ENCODE results near the gene RNF39.
"Not testable (repeated sequence)": the region's sequence is repeated elsewhere in the genome, so short reads cannot be mapped to it uniquely, and the experiment has no call there.

RNF39 gene

DNA sequence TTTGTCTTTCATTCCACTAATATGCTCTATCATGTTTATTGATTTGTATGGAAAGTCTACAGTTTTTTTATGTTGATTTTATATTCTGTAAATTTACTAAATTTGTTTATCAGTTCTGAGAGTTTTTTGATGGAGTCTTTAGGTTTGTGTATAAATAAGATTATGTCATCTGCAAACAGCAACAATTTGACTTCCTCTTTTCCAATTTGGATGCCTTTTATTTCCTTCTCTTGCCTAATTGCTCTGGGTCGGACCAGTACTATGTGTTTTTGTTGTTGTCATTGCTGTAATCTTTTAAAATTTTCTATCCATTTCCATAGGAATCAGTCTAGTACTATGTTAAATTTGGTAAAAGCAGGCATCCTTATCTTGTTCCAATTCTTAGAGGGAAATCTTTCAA lies 46.0 kb downstream of the RNF39 start:
- TF ChIP-seq, protein P1, sequence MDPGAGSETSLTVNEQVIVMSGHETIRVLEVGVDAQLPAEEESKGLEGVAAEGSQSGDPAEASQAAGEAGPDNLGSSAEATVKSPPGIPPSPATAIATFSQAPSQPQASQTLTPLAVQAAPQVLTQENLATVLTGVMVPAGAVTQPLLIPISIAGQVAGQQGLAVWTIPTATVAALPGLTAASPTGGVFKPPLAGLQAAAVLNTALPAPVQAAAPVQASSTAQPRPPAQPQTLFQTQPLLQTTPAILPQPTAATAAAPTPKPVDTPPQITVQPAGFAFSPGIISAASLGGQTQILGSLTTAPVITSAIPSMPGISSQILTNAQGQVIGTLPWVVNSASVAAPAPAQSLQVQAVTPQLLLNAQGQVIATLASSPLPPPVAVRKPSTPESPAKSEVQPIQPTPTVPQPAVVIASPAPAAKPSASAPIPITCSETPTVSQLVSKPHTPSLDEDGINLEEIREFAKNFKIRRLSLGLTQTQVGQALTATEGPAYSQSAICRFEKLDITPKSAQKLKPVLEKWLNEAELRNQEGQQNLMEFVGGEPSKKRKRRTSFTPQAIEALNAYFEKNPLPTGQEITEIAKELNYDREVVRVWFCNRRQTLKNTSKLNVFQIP (CRISPR knock-in tag; IDR thresholded peaks at IDR 0.05; ENCODE audit: borderline replicate concordance, low read depth) = no peak
- ATAC-seq = no peak

DNA sequence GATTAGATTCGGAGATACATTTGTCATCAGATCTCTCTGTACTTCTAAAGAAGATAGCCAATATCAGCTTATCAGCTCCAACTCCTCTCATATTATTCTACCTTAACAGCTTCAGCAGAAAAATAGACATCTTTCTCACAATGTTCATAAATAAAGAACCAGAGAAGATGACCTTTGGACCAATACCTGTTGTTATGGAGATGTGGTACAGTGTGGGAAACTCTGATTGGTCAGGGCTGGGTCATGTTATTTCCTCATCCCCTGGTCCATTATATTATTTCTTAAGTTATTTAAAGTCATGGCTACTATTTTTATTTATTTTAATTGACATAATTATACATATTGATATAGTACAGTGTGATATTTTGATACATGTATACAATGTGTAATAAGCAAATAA lies 50.4 kb downstream of the RNF39 start:
- TF ChIP-seq PPARA (CRISPR knock-in tag; IDR thresholded peaks at IDR 0.05; ENCODE audit: borderline replicate concordance) = no peak

DNA sequence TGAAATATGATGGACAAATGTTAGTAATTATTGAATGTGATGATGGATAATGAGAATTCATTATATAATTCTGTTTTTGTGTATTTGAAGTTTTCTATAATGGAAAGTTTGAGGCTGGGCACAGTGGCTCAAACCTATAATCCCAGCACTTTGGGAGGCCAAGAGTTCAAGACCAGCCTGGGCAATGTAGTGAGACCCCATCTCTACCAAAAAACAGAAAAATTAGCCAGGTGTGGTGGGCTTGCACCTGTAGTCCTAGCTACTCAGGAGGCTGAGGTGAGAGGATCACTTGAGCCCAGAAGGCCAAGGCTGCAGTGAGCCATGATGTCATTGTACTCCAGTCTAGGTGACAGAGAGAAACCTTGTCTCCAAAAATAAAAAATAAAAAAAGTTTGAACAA lies 52.9 kb downstream of the RNF39 start:
- ATAC-seq = not testable (repeated sequence)

More for the DNA sequence above, 50.4 kb downstream of the RNF39 start:
- no peak for ATAC-seq

DNA sequence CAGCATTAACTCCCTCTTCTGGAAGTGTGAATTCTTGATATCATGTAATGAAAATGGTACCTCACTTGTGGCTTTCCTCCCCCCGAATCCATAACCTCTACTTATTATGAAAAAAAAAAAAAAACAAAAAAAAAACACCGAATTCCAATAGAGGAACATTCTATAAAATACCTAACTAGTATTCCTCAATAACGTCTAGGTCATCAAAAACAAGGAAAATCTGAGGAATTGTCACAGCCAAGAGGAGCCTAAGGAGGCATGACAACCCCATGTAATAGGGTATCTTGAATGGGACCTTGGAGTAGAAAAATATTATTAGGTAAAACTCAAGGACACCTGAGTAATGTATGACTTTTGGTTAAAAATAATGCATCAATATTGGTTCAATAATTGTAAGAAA lies 53.4 kb downstream of the RNF39 start:
- TF ChIP-seq BACH2 (CRISPR knock-in tag; IDR thresholded peaks at IDR 0.05; ENCODE audit: borderline replicate concordance) = no peak
- TF ChIP-seq SNAI2 (CRISPR knock-in tag; IDR thresholded peaks at IDR 0.05) = no peak
- TF ChIP-seq ZC3H10 (CRISPR knock-in tag; IDR thresholded peaks at IDR 0.05) = no peak
- TF ChIP-seq, protein P2, sequence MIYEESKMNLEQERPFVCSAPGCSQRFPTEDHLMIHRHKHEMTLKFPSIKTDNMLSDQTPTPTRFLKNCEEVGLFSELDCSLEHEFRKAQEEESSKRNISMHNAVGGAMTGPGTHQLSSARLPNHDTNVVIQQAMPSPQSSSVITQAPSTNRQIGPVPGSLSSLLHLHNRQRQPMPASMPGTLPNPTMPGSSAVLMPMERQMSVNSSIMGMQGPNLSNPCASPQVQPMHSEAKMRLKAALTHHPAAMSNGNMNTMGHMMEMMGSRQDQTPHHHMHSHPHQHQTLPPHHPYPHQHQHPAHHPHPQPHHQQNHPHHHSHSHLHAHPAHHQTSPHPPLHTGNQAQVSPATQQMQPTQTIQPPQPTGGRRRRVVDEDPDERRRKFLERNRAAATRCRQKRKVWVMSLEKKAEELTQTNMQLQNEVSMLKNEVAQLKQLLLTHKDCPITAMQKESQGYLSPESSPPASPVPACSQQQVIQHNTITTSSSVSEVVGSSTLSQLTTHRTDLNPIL (CRISPR knock-in tag; IDR thresholded peaks at IDR 0.05; ENCODE audit: low read depth) = no peak
- TF ChIP-seq PPARA (CRISPR knock-in tag; IDR thresholded peaks at IDR 0.05; ENCODE audit: borderline replicate concordance) = no peak
- TF ChIP-seq RARB (CRISPR knock-in tag; IDR thresholded peaks at IDR 0.05) = no peak
- ATAC-seq = no peak

DNA sequence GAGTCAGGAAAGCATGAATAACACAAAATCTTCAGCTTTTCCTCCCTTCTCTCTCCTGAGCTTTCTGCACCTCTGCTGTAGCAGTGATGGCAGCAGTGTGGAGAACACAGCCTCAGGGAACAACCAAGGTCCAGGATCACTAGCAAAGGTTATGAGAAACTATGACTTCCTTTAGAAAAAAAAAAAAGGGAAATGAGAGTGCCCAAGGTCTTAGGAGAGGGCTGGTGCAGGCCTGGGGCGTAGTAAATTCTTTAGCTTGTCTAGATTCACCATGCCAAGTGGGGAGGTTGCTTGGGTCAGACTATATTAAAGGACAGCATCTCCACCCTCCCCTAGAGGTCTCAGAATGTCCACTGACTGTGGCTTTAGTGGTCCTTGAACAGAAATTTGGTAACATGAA lies 54.9 kb downstream of the RNF39 start:
- TF ChIP-seq ISL1 (CRISPR knock-in tag; IDR thresholded peaks at IDR 0.05) (no peak), BACH2 (CRISPR knock-in tag; IDR thresholded peaks at IDR 0.05; ENCODE audit: borderline replicate concordance) (no peak), RARB (CRISPR knock-in tag; IDR thresholded peaks at IDR 0.05) (no peak), ZC3H10 (CRISPR knock-in tag; IDR thresholded peaks at IDR 0.05) (no peak), ZFP30 (CRISPR knock-in tag; IDR thresholded peaks at IDR 0.05) (no peak), SNAI2 (CRISPR knock-in tag; IDR thresholded peaks at IDR 0.05) (no peak), TCF4 (CRISPR knock-in tag; IDR thresholded peaks at IDR 0.05; ENCODE audit: borderline replicate concordance) (no peak), TOX (CRISPR knock-in tag; IDR thresholded peaks at IDR 0.05; ENCODE audit: borderline replicate concordance) (no peak), ZFP3 (CRISPR knock-in tag; IDR thresholded peaks at IDR 0.05) (no peak), ZNF70 (CRISPR knock-in tag; IDR thresholded peaks at IDR 0.05) (no peak), GLIS3 (CRISPR knock-in tag; IDR thresholded peaks at IDR 0.05) (no peak), OSR1 (CRISPR knock-in tag; IDR thresholded peaks at IDR 0.05) (no peak)
- TF ChIP-seq, protein P3, sequence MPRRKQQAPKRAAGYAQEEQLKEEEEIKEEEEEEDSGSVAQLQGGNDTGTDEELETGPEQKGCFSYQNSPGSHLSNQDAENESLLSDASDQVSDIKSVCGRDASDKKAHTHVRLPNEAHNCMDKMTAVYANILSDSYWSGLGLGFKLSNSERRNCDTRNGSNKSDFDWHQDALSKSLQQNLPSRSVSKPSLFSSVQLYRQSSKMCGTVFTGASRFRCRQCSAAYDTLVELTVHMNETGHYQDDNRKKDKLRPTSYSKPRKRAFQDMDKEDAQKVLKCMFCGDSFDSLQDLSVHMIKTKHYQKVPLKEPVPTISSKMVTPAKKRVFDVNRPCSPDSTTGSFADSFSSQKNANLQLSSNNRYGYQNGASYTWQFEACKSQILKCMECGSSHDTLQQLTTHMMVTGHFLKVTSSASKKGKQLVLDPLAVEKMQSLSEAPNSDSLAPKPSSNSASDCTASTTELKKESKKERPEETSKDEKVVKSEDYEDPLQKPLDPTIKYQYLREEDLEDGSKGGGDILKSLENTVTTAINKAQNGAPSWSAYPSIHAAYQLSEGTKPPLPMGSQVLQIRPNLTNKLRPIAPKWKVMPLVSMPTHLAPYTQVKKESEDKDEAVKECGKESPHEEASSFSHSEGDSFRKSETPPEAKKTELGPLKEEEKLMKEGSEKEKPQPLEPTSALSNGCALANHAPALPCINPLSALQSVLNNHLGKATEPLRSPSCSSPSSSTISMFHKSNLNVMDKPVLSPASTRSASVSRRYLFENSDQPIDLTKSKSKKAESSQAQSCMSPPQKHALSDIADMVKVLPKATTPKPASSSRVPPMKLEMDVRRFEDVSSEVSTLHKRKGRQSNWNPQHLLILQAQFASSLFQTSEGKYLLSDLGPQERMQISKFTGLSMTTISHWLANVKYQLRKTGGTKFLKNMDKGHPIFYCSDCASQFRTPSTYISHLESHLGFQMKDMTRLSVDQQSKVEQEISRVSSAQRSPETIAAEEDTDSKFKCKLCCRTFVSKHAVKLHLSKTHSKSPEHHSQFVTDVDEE (CRISPR knock-in tag; IDR thresholded peaks at IDR 0.05) = no peak
- TF ChIP-seq, protein P2 (CRISPR knock-in tag; IDR thresholded peaks at IDR 0.05; ENCODE audit: low read depth) = no peak
- TF ChIP-seq, protein P1 (CRISPR knock-in tag; IDR thresholded peaks at IDR 0.05; ENCODE audit: borderline replicate concordance, low read depth) = no peak
- TF ChIP-seq, protein P4, sequence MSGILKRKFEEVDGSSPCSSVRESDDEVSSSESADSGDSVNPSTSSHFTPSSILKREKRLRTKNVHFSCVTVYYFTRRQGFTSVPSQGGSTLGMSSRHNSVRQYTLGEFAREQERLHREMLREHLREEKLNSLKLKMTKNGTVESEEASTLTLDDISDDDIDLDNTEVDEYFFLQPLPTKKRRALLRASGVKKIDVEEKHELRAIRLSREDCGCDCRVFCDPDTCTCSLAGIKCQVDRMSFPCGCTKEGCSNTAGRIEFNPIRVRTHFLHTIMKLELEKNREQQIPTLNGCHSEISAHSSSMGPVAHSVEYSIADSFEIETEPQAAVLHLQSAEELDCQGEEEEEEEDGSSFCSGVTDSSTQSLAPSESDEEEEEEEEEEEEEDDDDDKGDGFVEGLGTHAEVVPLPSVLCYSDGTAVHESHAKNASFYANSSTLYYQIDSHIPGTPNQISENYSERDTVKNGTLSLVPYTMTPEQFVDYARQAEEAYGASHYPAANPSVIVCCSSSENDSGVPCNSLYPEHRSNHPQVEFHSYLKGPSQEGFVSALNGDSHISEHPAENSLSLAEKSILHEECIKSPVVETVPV (CRISPR knock-in tag; IDR thresholded peaks at IDR 0.05) = no peak
- no peak for ATAC-seq
